ENCODE data around the gene LTO1. TPM values are rescaled to one million over a fixed set of nuclear protein-coding genes. Genes with fewer than 3 reads are reported as not detected.

LTO1 gene
- total and polyA plus RNA-seq, 2 of the 13 experiments (the other 11 are each of a cell fraction or from before 2014, with no cell fraction given): 11.8 to 15.0 TPM

DNA sequence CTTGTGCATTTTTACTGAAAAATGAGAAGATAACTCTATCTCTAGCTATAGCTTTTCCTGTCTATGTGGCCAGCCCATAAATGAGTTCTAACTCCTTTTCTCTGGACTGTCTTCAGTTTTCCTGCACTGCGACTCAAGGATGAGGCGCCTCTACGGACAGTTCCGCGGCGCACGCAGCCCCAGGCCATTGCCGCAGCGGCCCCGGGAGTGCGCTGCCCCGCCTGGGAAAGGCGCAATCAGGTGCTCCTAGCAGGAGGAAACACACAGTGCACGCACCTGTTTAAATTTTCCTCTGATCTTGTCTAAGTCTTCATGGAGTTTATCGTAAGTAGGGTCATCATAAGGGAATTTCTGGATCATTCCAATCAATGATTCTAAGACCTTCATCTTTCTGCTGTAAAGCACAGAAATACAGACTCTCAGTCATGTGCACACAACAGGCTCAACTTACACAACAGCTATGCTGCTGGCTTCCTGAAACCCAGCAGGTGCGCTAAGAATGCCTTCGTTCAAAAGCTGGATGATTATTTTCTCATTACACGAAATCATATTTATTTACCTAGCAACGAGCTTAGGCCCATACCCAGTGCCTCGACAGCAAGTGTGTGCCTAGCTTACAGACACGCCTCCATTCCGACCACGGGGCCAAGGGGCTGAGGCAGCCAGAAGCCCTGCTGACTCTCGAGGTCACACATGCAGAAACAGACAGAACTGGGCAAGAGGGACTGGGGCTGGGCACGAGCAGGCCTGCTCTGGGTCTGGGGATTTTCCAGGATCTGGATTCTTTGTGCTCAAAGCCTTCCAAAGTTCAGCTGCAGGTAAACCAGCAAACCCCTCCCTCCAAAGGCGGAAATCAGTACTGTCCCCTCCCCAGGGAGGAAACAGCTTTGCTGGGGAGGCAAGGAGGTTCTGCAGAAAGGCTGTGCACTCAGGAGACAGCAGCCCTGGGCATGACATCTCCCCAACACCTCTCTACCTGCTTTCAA, 7.2 kb downstream of the LTO1 start (continued):
- TF ChIP-seq ZNF768 (CRISPR knock-in tag; IDR thresholded peaks at IDR 0.05): peak; percentile 61
- no peak for TF ChIP-seq ZBTB21 (CRISPR knock-in tag; IDR thresholded peaks at IDR 0.05)
- peak; percentile 55; the same call in 1 of the 2 replicates for TF ChIP-seq TFAP4 (IDR thresholded peaks at IDR 0.05; ENCODE audit: borderline replicate concordance, low read depth)
- peak; percentile 89 for TF ChIP-seq HNRNPL (IDR thresholded peaks at IDR 0.05; ENCODE audit: low read depth, low read length)
- TF ChIP-seq, protein P1, sequence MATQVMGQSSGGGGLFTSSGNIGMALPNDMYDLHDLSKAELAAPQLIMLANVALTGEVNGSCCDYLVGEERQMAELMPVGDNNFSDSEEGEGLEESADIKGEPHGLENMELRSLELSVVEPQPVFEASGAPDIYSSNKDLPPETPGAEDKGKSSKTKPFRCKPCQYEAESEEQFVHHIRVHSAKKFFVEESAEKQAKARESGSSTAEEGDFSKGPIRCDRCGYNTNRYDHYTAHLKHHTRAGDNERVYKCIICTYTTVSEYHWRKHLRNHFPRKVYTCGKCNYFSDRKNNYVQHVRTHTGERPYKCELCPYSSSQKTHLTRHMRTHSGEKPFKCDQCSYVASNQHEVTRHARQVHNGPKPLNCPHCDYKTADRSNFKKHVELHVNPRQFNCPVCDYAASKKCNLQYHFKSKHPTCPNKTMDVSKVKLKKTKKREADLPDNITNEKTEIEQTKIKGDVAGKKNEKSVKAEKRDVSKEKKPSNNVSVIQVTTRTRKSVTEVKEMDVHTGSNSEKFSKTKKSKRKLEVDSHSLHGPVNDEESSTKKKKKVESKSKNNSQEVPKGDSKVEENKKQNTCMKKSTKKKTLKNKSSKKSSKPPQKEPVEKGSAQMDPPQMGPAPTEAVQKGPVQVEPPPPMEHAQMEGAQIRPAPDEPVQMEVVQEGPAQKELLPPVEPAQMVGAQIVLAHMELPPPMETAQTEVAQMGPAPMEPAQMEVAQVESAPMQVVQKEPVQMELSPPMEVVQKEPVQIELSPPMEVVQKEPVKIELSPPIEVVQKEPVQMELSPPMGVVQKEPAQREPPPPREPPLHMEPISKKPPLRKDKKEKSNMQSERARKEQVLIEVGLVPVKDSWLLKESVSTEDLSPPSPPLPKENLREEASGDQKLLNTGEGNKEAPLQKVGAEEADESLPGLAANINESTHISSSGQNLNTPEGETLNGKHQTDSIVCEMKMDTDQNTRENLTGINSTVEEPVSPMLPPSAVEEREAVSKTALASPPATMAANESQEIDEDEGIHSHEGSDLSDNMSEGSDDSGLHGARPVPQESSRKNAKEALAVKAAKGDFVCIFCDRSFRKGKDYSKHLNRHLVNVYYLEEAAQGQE (IDR thresholded peaks at IDR 0.05; ENCODE audit: borderline replicate concordance in 1 of 2, low read depth in 1 of 2, low read length in 2 of 2): peak in 1 of 2 experiments; percentile 61; a peak in 1 of 4 replicates
- 0 out of 2 replicates have a peak, but pooled peaks have one; percentile 83 for TF ChIP-seq ZNF160 (CRISPR knock-in tag; IDR thresholded peaks at IDR 0.05)
- peak; percentile 65; the same call in 1 of the 2 replicates for TF ChIP-seq ELF4 (CRISPR knock-in tag; IDR thresholded peaks at IDR 0.05; ENCODE audit: borderline replicate concordance)
- TF ChIP-seq SRSF4 (IDR thresholded peaks at IDR 0.05; ENCODE audit: low read depth, low read length, poor library complexity, severe bottlenecking): no peak
- TF ChIP-seq SPEN (CRISPR knock-in tag; IDR thresholded peaks at IDR 0.05; ENCODE audit: low read depth): peak; percentile 92
- TF ChIP-seq ZNF598 (CRISPR knock-in tag; IDR thresholded peaks at IDR 0.05; ENCODE audit: borderline replicate concordance): peak; percentile 81; the same call in 1 of the 2 replicates
- 0 out of 2 replicates have a peak, but pooled peaks have one; percentile 40 for TF ChIP-seq ZNF121 (CRISPR knock-in tag; IDR thresholded peaks at IDR 0.05)
- TF ChIP-seq HDAC2 (CRISPR knock-in tag; IDR thresholded peaks at IDR 0.05): peak; percentile 90
- peak; percentile 89 for TF ChIP-seq TEAD3 (CRISPR knock-in tag; optimal IDR thresholded peaks at IDR 0.05; ENCODE audit: borderline replicate concordance)
- peak; percentile 83 for TF ChIP-seq TSC22D2 (CRISPR knock-in tag; IDR thresholded peaks at IDR 0.05; ENCODE audit: borderline replicate concordance)
- peak; percentile 37 for TF ChIP-seq ZNF781 (CRISPR knock-in tag; IDR thresholded peaks at IDR 0.05; ENCODE audit: borderline replicate concordance, not compliant biosample characterization)
- TF ChIP-seq ZNF580 (CRISPR knock-in tag; IDR thresholded peaks at IDR 0.05; ENCODE audit: borderline replicate concordance, low read depth): peak; percentile 93; the same call in 1 of the 2 replicates
- TF ChIP-seq ATF5 (CRISPR knock-in tag; IDR thresholded peaks at IDR 0.05; ENCODE audit: low read depth): no peak
- TF ChIP-seq ZNF557 (CRISPR knock-in tag; IDR thresholded peaks at IDR 0.05): peak; percentile 85; the same call in 1 of the 2 replicates
- peak; percentile 87 for TF ChIP-seq CEBPB (IDR thresholded peaks at IDR 0.05; ENCODE audit: borderline replicate concordance, low read depth, low read length)
- peak; percentile 75 for TF ChIP-seq SP5 (CRISPR knock-in tag; IDR thresholded peaks at IDR 0.05; ENCODE audit: borderline replicate concordance, low read depth)
- peak; percentile 96 for TF ChIP-seq MED1 (CRISPR knock-in tag; IDR thresholded peaks at IDR 0.05)
- TF ChIP-seq NFIC (IDR thresholded peaks at IDR 0.05; ENCODE audit: low read length): peak; percentile 60; the same call in 1 of the 2 replicates
- no peak for TF ChIP-seq GABPA (IDR thresholded peaks at IDR 0.05; ENCODE audit: low read depth, low read length)
- TF ChIP-seq GABPA (CRISPR knock-in tag; IDR thresholded peaks at IDR 0.05; ENCODE audit: low read depth): peak; percentile 78

Measured in HepG2 (cell line).